HG03439 (cell line): Measurements from ENCODE around the gene TRMT6.

Experiments
- ATAC-seq: cut with Tn5 transposase; IDR thresholded peaks from one replicate; pipeline ENCODE4 v1.9.1; 2021; ENCODE audit warnings: mild to moderate bottlenecking, moderate library complexity; ENCODE audit not compliant: unreplicated experiment

TRMT6 gene

DNA sequence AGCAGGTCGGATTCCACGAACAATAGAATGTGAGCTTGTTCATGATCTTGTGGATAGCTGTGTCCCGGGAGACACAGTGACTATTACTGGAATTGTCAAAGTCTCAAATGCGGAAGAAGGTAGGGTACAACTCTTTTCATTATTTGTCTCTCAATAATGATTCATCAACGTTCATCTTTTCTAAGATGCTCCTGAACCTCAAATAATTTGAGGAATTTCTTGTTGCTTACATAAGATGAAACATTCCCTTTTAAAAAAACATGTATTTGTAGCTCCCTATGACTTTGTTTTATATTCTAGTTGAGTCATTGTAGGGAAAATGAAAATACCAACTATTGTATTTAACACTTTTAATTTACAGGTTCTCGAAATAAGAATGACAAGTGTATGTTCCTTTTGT, 17.1 kb upstream of the TRMT6 start:
- ATAC-seq: no peak

- no peak for ATAC-seq
These were observed 426 bp downstream of the TRMT6 start for GRCh38 chr20:5949943-5950270.

DNA sequence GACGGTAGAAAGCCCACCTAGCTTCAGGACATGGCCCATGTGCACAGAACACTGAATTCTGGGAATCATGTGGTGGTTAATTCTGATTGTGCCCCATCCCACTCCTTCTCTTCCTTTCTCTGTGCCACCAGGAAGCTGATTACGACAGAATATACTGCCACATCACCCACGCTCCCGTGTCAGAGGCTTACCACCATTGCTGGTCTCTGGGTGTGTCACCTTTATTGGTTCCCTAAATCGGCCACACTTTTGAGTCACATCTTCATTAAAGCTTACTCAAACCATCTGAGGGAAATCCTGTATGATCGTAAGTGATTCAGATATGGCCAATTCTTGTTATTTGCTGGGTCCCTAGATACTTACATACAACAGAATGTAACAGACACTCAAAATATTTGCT, 3.1 kb downstream of the TRMT6 start:
- no peak for ATAC-seq

- ATAC-seq: no peak
These were observed 4.4 kb downstream of the TRMT6 start for GRCh38 chr20:5945963-5946362.

GRCh38 chr20:5938456-5939029, 11.8 kb downstream of the TRMT6 start:
- no peak for ATAC-seq

- no peak for ATAC-seq
These were observed 14.1 kb downstream of the TRMT6 start for GRCh38 chr20:5936238-5936637.

DNA sequence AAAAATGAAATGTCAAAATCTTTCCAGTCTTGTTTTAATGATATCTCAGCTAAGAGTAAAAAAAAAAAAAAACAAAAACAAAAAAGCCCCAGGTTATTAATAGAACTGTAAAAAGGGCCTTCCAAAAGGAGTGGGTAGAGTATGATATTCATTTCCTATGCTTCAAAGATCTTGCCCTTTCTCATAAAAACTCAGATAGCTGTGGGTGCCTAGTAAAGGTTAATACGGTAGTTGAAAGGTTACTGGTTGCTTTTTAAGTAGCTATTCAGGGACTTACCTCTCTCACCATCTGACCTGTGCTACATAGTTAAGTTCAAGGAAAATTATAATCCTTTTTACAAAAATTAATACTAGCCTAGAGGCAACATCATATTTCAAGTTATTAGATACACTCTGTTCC, 14.9 kb downstream of the TRMT6 start:
- ATAC-seq: no peak

DNA sequence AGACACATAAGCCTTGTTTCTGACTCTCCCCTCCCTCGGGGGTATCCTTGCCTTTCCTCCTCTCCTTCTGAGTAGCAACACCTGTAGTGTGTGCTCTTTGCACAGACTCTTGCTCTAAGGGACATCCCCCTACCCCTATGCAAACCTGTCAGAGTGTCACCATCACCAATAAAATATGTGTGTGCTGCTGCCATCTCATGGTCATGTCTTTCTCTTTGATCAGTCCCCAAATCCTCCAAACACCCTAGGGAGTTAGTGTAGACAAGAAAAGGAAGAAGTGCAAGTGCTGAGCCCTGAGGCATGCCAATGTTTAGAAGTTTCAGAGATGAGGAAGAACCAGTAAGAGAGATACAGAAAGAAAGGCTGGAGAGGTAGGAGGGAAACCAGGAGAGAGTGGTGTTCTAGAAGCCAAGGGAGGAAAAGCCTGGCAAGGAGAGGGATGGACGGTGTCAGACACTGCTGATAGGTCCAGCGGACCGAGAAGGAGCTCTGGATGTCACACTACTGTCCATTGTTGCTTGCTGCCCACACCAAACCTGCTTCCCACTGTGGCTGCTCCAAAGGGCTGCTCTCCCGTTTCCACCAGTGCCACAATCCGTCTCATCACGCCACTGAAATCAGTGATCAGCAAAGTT, 16.4 kb downstream of the TRMT6 start:
- ATAC-seq: no peak

- ATAC-seq: no peak
These were observed 17.5 kb downstream of the TRMT6 start for GRCh38 chr20:5932796-5933195.

GRCh38 chr20:5931411-5931810, 18.9 kb downstream of the TRMT6 start:
- no peak for ATAC-seq

DNA sequence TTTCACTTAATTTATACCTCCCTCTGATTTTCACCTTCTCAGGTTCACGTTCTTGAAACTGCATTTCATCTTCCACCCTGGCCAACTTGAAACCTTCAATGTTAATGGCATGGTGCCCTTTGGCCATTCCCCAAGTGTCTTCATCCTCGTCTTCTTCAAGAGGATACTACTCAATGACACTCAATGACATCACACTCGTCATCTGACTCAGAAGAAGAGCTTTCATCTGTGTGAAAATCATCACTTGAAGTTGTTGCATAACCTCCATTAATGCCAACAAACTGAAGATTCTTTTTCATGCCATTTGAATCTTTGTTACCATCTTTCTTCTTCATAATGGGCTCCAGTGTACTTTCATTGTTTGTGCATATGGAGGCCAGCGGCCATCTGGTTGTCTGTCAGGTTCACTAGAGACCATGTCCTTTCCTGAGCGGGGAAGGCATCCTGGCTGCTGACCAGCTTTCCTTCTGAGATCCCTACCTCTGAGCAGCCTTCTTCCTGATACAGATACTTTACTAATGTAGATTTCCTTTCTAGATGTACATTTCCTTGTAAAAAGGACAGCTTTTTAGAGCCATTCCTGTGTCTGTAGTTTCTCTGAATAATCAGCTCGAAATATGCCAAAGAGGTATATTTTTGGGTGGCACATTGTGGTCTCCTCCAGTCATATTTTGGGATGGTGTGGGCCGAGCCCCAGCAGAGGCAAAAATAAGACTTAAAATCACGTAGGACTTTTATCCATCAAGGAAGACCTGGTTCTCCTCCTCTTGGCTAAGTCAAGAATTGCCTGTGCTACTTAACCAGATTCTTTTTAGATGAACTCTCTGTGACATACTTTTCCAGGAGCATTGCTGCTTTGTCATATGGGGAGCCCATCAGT, 21.3 kb downstream of the TRMT6 start:
- ATAC-seq: no peak

DNA sequence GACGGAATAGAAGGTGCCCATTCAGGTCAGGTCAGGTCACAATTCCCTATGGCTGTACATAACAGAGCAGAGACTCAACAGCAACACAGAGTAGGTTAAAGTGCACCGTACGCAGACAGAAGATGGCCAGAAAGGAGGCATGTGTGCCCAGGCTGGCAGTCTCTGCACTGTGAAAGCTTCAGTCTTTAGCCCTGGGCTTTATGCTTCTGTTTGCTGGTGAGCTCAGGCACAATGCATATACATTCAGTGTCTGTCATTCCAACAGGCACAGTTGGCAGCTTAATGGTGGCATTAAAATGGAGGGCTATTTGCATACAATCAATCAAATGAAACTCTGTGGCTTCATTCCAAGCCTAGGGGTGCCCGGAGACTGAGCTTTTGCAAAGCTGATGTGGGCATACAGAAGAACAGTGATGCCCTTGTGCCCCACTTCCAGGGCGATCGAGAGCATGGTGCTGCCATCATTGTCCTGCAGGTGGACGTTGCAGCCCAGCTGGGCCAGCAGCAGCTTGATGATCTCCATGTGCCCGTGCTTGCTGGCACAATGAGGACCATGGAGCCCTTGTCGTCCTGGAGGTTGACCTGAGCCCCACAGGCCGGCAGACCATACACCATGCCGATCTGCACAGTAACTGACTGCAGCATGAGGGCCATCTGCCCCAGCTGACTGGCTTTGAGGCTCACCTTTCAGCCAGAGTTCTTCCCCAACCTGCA, 22.4 kb downstream of the TRMT6 start:
- no peak for ATAC-seq

DNA sequence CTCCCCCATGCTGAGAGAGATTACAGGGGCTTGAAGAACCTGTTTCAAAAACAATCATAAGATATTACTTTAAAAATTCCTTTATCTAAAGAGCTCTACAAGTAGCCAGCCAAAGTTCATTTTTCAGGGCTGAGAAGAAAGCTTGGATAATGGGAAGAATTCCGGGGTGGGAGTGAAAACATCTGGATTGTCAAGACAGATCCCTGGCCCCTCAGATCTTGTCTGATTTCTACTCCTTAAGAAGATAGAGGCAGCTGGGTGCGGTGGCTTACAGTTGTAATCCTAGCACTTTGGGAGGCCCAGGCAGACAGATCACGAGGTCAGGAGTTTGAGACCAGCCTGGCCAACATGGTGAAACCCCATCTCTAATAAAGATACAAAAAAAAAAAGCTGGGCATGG, 24.8 kb downstream of the TRMT6 start:
- ATAC-seq: no peak

DNA sequence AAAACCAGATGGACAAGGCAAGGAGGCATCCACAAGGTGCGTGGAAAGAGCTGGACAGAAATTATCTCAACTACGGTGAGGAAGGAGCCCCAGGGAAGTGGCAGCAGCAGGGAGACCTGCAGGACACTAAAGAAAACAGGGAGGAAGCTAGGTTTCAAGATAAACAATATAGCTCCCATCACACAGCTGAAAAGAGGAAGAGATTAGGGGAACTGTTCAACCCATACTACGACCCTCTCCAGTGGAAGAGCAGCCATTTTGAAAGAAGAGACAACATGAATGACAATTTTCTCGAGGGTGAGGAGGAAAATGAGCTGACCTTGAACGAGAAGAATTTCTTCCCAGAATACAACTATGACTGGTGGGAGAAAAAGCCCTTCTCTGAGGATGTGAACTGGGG, 26.8 kb downstream of the TRMT6 start:
- ATAC-seq: no peak

DNA sequence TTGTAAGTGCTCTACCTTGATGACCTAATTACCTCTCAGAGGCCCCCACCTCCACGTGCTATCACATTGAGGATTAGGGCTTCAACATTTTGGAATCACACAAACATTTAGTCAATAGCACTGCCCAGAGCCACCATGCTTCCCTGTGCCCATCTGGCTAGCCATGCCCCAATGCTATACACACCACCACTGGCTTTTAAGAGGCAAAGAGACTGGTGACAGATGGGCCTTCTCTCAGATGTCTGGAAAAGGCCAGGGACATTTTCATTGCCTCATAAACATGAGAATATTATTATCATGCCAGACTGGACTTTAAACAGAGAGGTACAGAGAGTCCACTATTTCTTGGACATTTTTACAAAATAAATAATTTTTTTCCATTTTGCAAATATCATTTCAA, 29.8 kb downstream of the TRMT6 start:
- no peak for ATAC-seq

GRCh38 chr20:5919626-5920544, 30.4 kb downstream of the TRMT6 start:
- ATAC-seq: no peak

DNA sequence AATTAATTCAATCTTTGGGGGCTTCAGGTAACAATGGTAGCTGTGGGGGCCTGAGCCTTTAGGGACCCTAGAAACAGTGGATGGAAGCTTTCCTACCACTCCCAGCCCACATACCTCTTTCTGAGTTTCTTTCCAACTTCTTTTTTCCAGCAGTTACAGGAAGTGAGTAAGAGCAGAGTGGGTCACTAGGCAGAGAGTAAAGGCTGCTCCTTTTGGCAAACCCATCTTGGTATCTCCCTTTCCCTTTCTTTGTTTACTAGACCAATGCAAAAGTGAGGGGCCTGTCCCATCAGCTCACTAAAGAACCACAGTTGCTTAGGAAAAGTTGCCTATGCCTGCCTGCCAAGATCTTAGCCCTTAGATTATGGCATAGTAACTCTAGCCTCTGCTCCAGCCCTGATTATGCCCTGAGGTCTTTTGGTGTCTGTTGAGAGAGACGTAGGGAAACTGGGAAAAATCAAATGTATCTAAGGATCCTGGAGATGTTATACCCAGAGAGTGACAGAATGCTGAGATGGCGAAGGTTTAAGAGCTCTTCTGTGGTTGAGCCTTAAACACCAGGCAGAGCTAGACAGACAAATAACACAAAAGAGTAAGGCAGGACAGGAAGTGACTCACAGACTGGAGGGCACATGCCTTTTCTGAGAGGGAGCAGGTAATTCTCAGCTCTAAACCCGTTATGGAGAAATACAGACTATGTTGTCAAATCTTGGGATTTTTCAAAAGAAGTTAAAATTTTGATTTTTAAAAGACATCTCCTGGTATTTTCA, 31.3 kb downstream of the TRMT6 start:
- ATAC-seq: no peak

DNA sequence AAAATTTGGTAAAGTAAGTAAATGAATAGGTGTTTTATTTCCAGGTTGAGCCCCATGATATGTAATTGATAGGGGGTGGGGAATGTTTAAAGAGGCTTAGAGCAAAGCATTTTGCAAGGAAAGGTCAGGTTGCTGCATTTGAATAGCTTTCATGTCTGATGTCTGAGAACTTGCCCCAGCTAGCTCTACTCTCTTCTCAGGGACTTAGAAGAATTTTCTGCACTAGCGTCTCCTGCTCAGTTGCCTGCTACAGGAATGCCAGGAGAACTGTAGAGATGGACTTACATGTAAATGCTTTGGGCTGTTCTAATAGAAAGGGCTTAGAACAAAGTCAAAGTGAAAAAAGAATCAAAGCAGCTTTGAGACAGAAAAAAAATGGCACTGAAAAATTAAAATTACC, 35.5 kb downstream of the TRMT6 start:
- no peak for ATAC-seq

DNA sequence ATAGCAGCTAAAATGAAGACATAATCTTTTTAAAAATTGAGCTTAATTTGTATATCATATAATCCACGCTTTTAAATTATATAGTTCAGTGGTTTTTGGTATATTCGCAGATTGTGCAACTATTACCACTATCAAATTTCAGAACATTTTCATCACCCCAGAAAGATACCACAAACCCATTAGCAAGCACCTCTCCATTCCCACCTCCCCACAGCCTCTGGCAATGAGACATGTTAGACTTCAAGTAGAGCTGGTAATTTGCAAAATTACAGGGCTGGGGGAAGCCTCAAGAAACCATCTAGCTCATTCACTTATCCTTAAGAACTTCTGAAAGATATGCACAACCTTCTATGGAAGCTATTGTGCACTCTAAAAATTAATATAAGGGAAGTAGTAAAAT, 37.2 kb downstream of the TRMT6 start:
- no peak for ATAC-seq

DNA sequence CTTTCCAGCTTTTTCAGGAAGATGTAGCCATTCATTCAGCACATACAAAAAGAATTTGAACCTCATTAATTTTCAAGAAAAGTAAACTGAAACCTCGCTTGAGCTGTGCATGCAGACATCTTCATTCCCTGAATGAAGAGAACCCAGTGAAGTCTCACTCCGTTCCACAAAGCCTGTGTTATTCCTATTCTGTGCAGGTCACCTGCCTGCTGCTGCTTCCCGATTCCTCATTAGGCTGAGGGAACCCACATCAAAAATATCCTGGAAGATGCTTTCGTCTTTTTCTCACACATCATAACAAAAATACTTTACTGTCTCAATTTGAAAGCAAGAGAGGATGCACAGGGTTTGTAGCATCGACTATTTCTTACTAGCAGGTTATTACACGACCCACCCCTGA, 40.1 kb downstream of the TRMT6 start:
- no peak for ATAC-seq
